Dedifferentiated amniotic fluid mesenchymal stem cell (primary cell): Measurements from ENCODE around the gene ACHE.
"Not testable (repeated sequence)": the region's sequence is repeated elsewhere in the genome, so short reads cannot be mapped to it uniquely, and the experiment has no call there.

Experiments
- DNase-seq: peaks from one replicate; pipeline ENCODE4 v3.0.0-alpha.2; 2016; ENCODE audit errors: extremely low spot score

ACHE gene

GRCh38 chr7:100895701-100895955 is at the start of gene ACHE:
Gene ACHE (minus strand): TSS chr7:100895888. CDS start chr7:100894232, 1,656 bp downstream.
- DNase-seq, result no peak

GRCh38 chr7:100944138-100944537 is 48.5 kb upstream of the ACHE start:
- DNase-seq, result no peak

- no peak for DNase-seq
Observed at GRCh38 chr7:100943693-100944092, 48.0 kb upstream of the ACHE start.

- no peak for DNase-seq
Observed at GRCh38 chr7:100942045-100942774, 46.5 kb upstream of the ACHE start.

- not testable (repeated sequence) for DNase-seq
Observed at GRCh38 chr7:100936167-100936566, 40.5 kb upstream of the ACHE start.

- DNase-seq, result not testable (repeated sequence)
Observed at GRCh38 chr7:100935381-100935780, 39.7 kb upstream of the ACHE start.

GRCh38 chr7:100933734-100934133 is 38.0 kb upstream of the ACHE start:
- DNase-seq, result no peak

GRCh38 chr7:100929808-100930174 is 34.1 kb upstream of the ACHE start:
- no peak for DNase-seq

GRCh38 chr7:100923616-100924015 is 27.9 kb upstream of the ACHE start:
- DNase-seq, result not testable (repeated sequence)

- no peak for DNase-seq
Observed at GRCh38 chr7:100921039-100921438, 25.4 kb upstream of the ACHE start.

GRCh38 chr7:100919779-100920437 is 24.2 kb upstream of the ACHE start:
- DNase-seq, result not testable (repeated sequence)

- DNase-seq, result not testable (repeated sequence)
Observed at GRCh38 chr7:100919335-100919734, 23.6 kb upstream of the ACHE start.

- DNase-seq, result no peak
Observed at GRCh38 chr7:100914879-100915447, 19.3 kb upstream of the ACHE start.

GRCh38 chr7:100914208-100914878 is 18.7 kb upstream of the ACHE start:
- no peak for DNase-seq

GRCh38 chr7:100911484-100911883 is 15.8 kb upstream of the ACHE start:
- DNase-seq, result no peak

GRCh38 chr7:100910443-100910842 is 14.8 kb upstream of the ACHE start:
- DNase-seq, result not testable (repeated sequence)

- no peak for DNase-seq
Observed at GRCh38 chr7:100908512-100908911, 12.8 kb upstream of the ACHE start.

GRCh38 chr7:100902638-100903037 is 7.0 kb upstream of the ACHE start:
- DNase-seq, result no peak

GRCh38 chr7:100901921-100902332 is 6.2 kb upstream of the ACHE start:
- no peak for DNase-seq

- no peak for DNase-seq
Observed at GRCh38 chr7:100900978-100901377, 5.3 kb upstream of the ACHE start.

- no peak for DNase-seq
Observed at GRCh38 chr7:100899432-100899831, 3.7 kb upstream of the ACHE start.

GRCh38 chr7:100897772-100898454 is 2.2 kb upstream of the ACHE start:
- no peak for DNase-seq
